OCI-LY1 (cell line): ENCODE results near the gene FXYD4.

ENCODE experiments used
- EZH2 ChIP-seq: fragments of 200-600 bp; sonication (generic), shearing (Covaris generic); IDR thresholded peaks from 2 replicates; pipeline ENCODE4 v1.8.0; 2017; ENCODE audit warnings: borderline replicate concordance, mixed run types, mild to moderate bottlenecking, antibody characterized with exemption, low read length, moderate library complexity, mixed read lengths
- TF ChIP-seq, protein P1 (sequence below): fragments of 200-600 bp; sonication (generic), shearing (Covaris generic); IDR thresholded peaks from 2 replicates; pipeline ENCODE4 v1.5.1; 2017; ENCODE audit warnings: mild to moderate bottlenecking, antibody characterized with exemption, low read length, moderate library complexity, mixed read lengths

DNA sequence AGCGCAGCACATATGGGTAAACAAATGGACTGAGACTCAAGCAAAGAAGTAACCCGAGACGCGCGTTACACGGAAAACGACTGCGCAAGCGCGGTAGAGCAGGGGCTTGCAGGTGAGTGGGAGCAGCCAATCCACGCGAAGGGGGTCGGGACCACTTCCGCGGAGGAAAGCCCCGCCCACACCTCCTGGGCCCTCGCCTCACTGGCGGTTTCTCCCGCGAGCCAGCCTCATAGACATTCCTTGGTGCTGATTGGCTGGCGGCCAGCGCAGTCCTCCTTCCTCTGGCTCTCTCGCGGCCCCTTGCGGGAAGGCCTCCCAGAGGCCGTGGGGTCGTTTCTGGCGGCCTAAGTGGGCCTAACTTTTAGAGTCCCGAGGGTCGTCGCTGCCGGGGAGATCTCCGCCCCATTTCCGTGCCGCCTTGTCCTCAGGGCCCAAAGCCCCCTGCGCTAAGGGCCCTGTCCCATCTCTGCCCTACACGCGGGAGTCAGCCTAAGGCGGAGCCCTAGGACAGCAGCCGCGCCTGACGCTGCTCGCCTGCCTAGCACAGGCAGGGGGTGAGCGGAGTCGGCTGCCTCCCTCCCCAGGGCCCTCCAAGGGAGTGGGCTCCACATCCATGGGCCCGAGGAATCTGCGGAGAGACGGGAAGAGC lies 9.1 kb upstream of the FXYD4 start:
- TF ChIP-seq, protein P1, sequence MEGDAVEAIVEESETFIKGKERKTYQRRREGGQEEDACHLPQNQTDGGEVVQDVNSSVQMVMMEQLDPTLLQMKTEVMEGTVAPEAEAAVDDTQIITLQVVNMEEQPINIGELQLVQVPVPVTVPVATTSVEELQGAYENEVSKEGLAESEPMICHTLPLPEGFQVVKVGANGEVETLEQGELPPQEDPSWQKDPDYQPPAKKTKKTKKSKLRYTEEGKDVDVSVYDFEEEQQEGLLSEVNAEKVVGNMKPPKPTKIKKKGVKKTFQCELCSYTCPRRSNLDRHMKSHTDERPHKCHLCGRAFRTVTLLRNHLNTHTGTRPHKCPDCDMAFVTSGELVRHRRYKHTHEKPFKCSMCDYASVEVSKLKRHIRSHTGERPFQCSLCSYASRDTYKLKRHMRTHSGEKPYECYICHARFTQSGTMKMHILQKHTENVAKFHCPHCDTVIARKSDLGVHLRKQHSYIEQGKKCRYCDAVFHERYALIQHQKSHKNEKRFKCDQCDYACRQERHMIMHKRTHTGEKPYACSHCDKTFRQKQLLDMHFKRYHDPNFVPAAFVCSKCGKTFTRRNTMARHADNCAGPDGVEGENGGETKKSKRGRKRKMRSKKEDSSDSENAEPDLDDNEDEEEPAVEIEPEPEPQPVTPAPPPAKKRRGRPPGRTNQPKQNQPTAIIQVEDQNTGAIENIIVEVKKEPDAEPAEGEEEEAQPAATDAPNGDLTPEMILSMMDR: no peak
- no peak for TF ChIP-seq EZH2
